ENCODE results near the gene DEFB108B. TPM values are rescaled to one million over a fixed set of nuclear protein-coding genes. Genes with fewer than 3 reads are reported as not detected.
"Not testable (repeated sequence)": the region's sequence is repeated elsewhere in the genome, so short reads cannot be mapped to it uniquely, and the experiment has no call there.

Gene DEFB108B
- not detected for total RNA-seq (ENCODE audit: unreplicated experiment)
- long read RNA-seq: 0 reads

- not testable (repeated sequence) for H3K36me3 Mint-ChIP-seq (ENCODE audit: low read depth, unreplicated experiment); H3K4me1 Mint-ChIP-seq (ENCODE audit: unreplicated experiment); H3K27ac Mint-ChIP-seq (ENCODE audit: unreplicated experiment); H3K4me3 Mint-ChIP-seq (ENCODE audit: unreplicated experiment); H3K9me3 Mint-ChIP-seq (ENCODE audit: unreplicated experiment); DNase-seq (ENCODE audit: low spot score); H3K27me3 Mint-ChIP-seq (ENCODE audit: unreplicated experiment)
Observed at GRCh38 chr11:71832811-71833210, at the start of gene DEFB108B. Gene DEFB108B, plus strand, starts transcription at chr11:71833200. Its CDS starts 0 bp downstream, at chr11:71833200.

GRCh38 chr11:71786114-71786847 lies 46.7 kb upstream of the DEFB108B start:
- not testable (repeated sequence) for H3K27me3 Mint-ChIP-seq (ENCODE audit: unreplicated experiment)

GRCh38 chr11:71786848-71787097 lies 46.2 kb upstream of the DEFB108B start:
- H3K27ac Mint-ChIP-seq (ENCODE audit: unreplicated experiment): peak overlapping the region; percentile 85
- not testable (repeated sequence) for H3K27me3 Mint-ChIP-seq (ENCODE audit: unreplicated experiment); H3K36me3 Mint-ChIP-seq (ENCODE audit: low read depth, unreplicated experiment); H3K9me3 Mint-ChIP-seq (ENCODE audit: unreplicated experiment); H3K4me1 Mint-ChIP-seq (ENCODE audit: unreplicated experiment)
- peak; percentile 98 for DNase-seq (ENCODE audit: low spot score)
- H3K4me3 Mint-ChIP-seq (ENCODE audit: unreplicated experiment): peak overlapping the region; percentile 93

More at GRCh38 chr11:71786114-71786847, 46.7 kb upstream of the DEFB108B start:
- not testable (repeated sequence) for H3K36me3 Mint-ChIP-seq (ENCODE audit: low read depth, unreplicated experiment); H3K9me3 Mint-ChIP-seq (ENCODE audit: unreplicated experiment); H3K27ac Mint-ChIP-seq (ENCODE audit: unreplicated experiment); H3K4me1 Mint-ChIP-seq (ENCODE audit: unreplicated experiment); DNase-seq (ENCODE audit: low spot score)
- peak overlapping the region; percentile 76 for H3K4me3 Mint-ChIP-seq (ENCODE audit: unreplicated experiment)

- DNase-seq (ENCODE audit: low spot score): peak; percentile 88
- Mint-ChIP-seq H3K4me3 (ENCODE audit: unreplicated experiment) (peak overlapping the region; percentile 95), H3K27ac (ENCODE audit: unreplicated experiment) (peak overlapping the region; percentile 85), H3K27me3 (ENCODE audit: unreplicated experiment) (no peaks in the 10 kb centered on the region), H3K36me3 (ENCODE audit: low read depth, unreplicated experiment) (no peaks in the 10 kb centered on the region), H3K4me1 (ENCODE audit: unreplicated experiment) (no peaks in the 10 kb centered on the region), H3K9me3 (ENCODE audit: unreplicated experiment) (no peaks in the 10 kb centered on the region)
- no peak for TF ChIP-seq CTCF (IDR thresholded peaks at IDR 0.05; ENCODE audit: unreplicated experiment)
Observed at GRCh38 chr11:71787098-71787823, 45.7 kb upstream of the DEFB108B start.

- H3K27me3 Mint-ChIP-seq (ENCODE audit: unreplicated experiment); H3K4me1 Mint-ChIP-seq (ENCODE audit: unreplicated experiment); H3K36me3 Mint-ChIP-seq (ENCODE audit: low read depth, unreplicated experiment); DNase-seq (ENCODE audit: low spot score); H3K9me3 Mint-ChIP-seq (ENCODE audit: unreplicated experiment): not testable (repeated sequence)
- H3K27ac Mint-ChIP-seq (ENCODE audit: unreplicated experiment): peak overlapping the region; percentile 89
- peak overlapping the region; percentile 95 for H3K4me3 Mint-ChIP-seq (ENCODE audit: unreplicated experiment)
Observed at GRCh38 chr11:71787824-71788454, 45.1 kb upstream of the DEFB108B start.

GRCh38 chr11:71789444-71790196 lies 43.4 kb upstream of the DEFB108B start:
- H3K4me1 Mint-ChIP-seq (ENCODE audit: unreplicated experiment); H3K27ac Mint-ChIP-seq (ENCODE audit: unreplicated experiment); H3K27me3 Mint-ChIP-seq (ENCODE audit: unreplicated experiment); H3K36me3 Mint-ChIP-seq (ENCODE audit: low read depth, unreplicated experiment); H3K9me3 Mint-ChIP-seq (ENCODE audit: unreplicated experiment); DNase-seq (ENCODE audit: low spot score); H3K4me3 Mint-ChIP-seq (ENCODE audit: unreplicated experiment): not testable (repeated sequence)

GRCh38 chr11:71791111-71791510 lies 41.9 kb upstream of the DEFB108B start:
- H3K27me3 Mint-ChIP-seq (ENCODE audit: unreplicated experiment); H3K4me1 Mint-ChIP-seq (ENCODE audit: unreplicated experiment); H3K36me3 Mint-ChIP-seq (ENCODE audit: low read depth, unreplicated experiment); H3K9me3 Mint-ChIP-seq (ENCODE audit: unreplicated experiment); H3K4me3 Mint-ChIP-seq (ENCODE audit: unreplicated experiment); H3K27ac Mint-ChIP-seq (ENCODE audit: unreplicated experiment); DNase-seq (ENCODE audit: low spot score): not testable (repeated sequence)

Measured in endothelial cell (in vitro differentiated cells).